K562 (cell line): ENCODE results near the gene FAM241B. TPM values are rescaled to one million over a fixed set of nuclear protein-coding genes. Genes with fewer than 3 reads are reported as not detected.

Experiments used
- ATAC-seq: fragments of 200-7000 bp; cut with Tn5 transposase; 3 replicates; pipeline ENCODE4 v1.9.1; 2020; ENCODE audit warnings: moderate library complexity
- BruUV-seq: library from RNA; stranded (reverse); fragments of 400-500 nt; replicated peaks from 2 replicates; lab custom pipeline; 2021; lab: Mats Ljungman, UMichigan
- CTCF ChIA-PET: fragments of 300-600 bp; formaldehyde crosslinking; extraction: SDS; loops from one replicate; lab custom pipeline; 2021; ENCODE audit warnings: low intra/inter-chr PET ratio; lab: Yijun Ruan, JAX
- POLR2A ChIA-PET: fragments of 300-600, 350-650 bp; sonication (Branson Sonifier 250); formaldehyde crosslinking; extraction: SDS; loops from one replicate; lab custom pipeline; 2021; ENCODE audit warnings: antibody characterized with exemption, inconsistent platforms; lab: Yijun Ruan, JAX
- DNase-seq, 4 experiments: peaks; one replicate each; pipeline versions ENCODE4 v3.0.0 to v3.0.0-alpha.2; 2011 to 2018; ENCODE audit warnings: low spot score in 3 of 4, mixed read lengths in 3 of 4; ENCODE audit errors: extremely low read depth in 1 of 4
- FAIRE-seq: peaks from 2 replicates; lab custom pipeline; 2011; peaks lifted over from hg19 to GRCh38; lab: Jason Lieb, UNC
- H2AFZ ChIP-seq: 2 replicates; pipeline ENCODE4 v1.6.0; 2011; ENCODE audit warnings: low read depth, low read length, control low read depth, inconsistent platforms
- H3K27ac ChIP-seq: fragments of 200-600 bp; 3 replicates; pipeline ENCODE4 v1.8.0; 2011; ENCODE audit warnings: low read depth, mild to moderate bottlenecking, control low read depth, inconsistent platforms, low read length, moderate library complexity, mixed read lengths; ENCODE audit errors: extremely low read depth
- H3K27me3 ChIP-seq, 2 experiments: fragments of 300-600 bp in 1 of 2; 2 replicates in 1 of 2; 3 replicates in 1 of 2; pipeline versions ENCODE4 v1.6.0 to v1.8.0; 2011; ENCODE audit warnings: inconsistent platforms in 2 of 2, low read length in 2 of 2, mild to moderate bottlenecking in 1 of 2, mixed read lengths in 1 of 2, moderate library complexity in 1 of 2; ENCODE audit not compliant: control insufficient read depth in 2 of 2, insufficient read depth in 2 of 2
- H3K36me3 ChIP-seq: fragments of 300-600 bp; 3 replicates; pipeline ENCODE4 v1.8.0; 2011; ENCODE audit warnings: mild to moderate bottlenecking, low read length, inconsistent platforms; ENCODE audit not compliant: control insufficient read depth, insufficient read depth
- H3K4me1 ChIP-seq, 2 experiments: fragments of 200-600 bp in 1 of 2; replicated peaks in 1 of 2; 2 replicates in 1 of 2; 3 replicates in 1 of 2; pipeline versions ENCODE4 v1.5.1 to v1.8.0; 2011; ENCODE audit warnings: inconsistent platforms in 2 of 2, low read length in 2 of 2, mild to moderate bottlenecking in 1 of 2, mixed read lengths in 1 of 2, moderate library complexity in 1 of 2; ENCODE audit not compliant: control insufficient read depth in 2 of 2, insufficient read depth in 2 of 2
- H3K4me2 ChIP-seq: 2 replicates; pipeline ENCODE4 v1.6.1; 2011; ENCODE audit warnings: low read length, control low read depth, inconsistent platforms, mixed read lengths; ENCODE audit not compliant: insufficient read depth
- H3K4me3 ChIP-seq: fragments of 200-600 bp; sonication (generic), shearing (Covaris generic); 2 replicates; pipeline ENCODE4 v1.5.1; 2016; ENCODE audit warnings: control low read depth, inconsistent platforms
- H3K79me2 ChIP-seq: fragments of 200-600 bp; 3 replicates; pipeline ENCODE4 v1.8.0; 2011; ENCODE audit warnings: low read length, inconsistent platforms; ENCODE audit not compliant: control insufficient read depth, insufficient read depth
- H3K9ac ChIP-seq, 2 experiments: 2 replicates each; pipeline versions ENCODE4 v1.6.0 to v1.6.1; 2011; ENCODE audit warnings: low read depth in 2 of 2, low read length in 2 of 2, control low read depth in 1 of 2, inconsistent platforms in 1 of 2, mild to moderate bottlenecking in 1 of 2, mixed read lengths in 1 of 2; ENCODE audit not compliant: insufficient read depth in 1 of 2
- H3K9me1 ChIP-seq: one replicate; pipeline ENCODE4 v1.6.0; 2011; ENCODE audit warnings: inconsistent platforms, mild to moderate bottlenecking, low read length, moderate library complexity; ENCODE audit not compliant: control insufficient read depth, insufficient read depth
- H3K9me3 ChIP-seq: replicated peaks from 2 replicates; pipeline ENCODE4 v1.5.1; 2011; ENCODE audit warnings: low read depth, low read length, inconsistent platforms; ENCODE audit not compliant: control insufficient read depth, insufficient read depth
- H4K20me1 ChIP-seq: replicated peaks from 2 replicates; pipeline ENCODE4 v1.6.1; 2011; ENCODE audit warnings: low read length, inconsistent platforms, mixed read lengths; ENCODE audit not compliant: control insufficient read depth, insufficient read depth
- CCNT2 ChIP-seq: IDR thresholded peaks from 2 replicates; pipeline ENCODE4 v1.6.1; 2011; ENCODE audit warnings: borderline replicate concordance, low read depth, mild to moderate bottlenecking, moderate library complexity, mixed read lengths, low read length; ENCODE audit not compliant: insufficient read length; ENCODE audit errors: extremely low read depth
- CREB3L1 ChIP-seq: fragments of 450-650 bp; IDR thresholded peaks from 2 replicates; pipeline ENCODE4 v1.6.1; 2014; ENCODE audit warnings: low read depth, mild to moderate bottlenecking, moderate library complexity, borderline replicate concordance
- KDM5B ChIP-seq: fragments of 200-600 bp; sonication (generic); IDR thresholded peaks from 2 replicates; pipeline ENCODE4 v1.6.1; 2012; ENCODE audit warnings: low read depth, mild to moderate bottlenecking, moderate library complexity, low read length, control low read depth, inconsistent platforms; ENCODE audit not compliant: insufficient replicate concordance
- POLR3A ChIP-seq: IDR thresholded peaks from 2 replicates; pipeline ENCODE4 v1.6.1; 2011; ENCODE audit warnings: borderline replicate concordance, mild to moderate bottlenecking, moderate library complexity; ENCODE audit not compliant: insufficient read length, insufficient read depth; ENCODE audit errors: extremely low read depth
- ZC3H8 ChIP-seq: fragments of 450-650 bp; IDR thresholded peaks from 2 replicates; pipeline ENCODE4 v1.6.1; 2017
- ZNF232 ChIP-seq: sonication (generic); formaldehyde crosslinking; IDR thresholded peaks from 2 replicates; pipeline ENCODE4 v1.8.0; 2022; ENCODE audit warnings: mild to moderate bottlenecking, missing genetic modification reagents
- ZNF75A ChIP-seq: fragments of 450-650 bp; formaldehyde crosslinking; IDR thresholded peaks from 2 replicates; pipeline ENCODE4 v1.4.0; 2020; ENCODE audit warnings: mild to moderate bottlenecking
- WGBS: fragments of 100-300 bp; shearing (Covaris generic); methylation state at CpG from one replicate; pipeline ENCODE4 v1.1.6; 2016; ENCODE audit warnings: low coverage, mixed read lengths; ENCODE audit not compliant: insufficient coverage; ENCODE audit errors: missing lambda C conversion rate; 5-methylcytosine and 5-hydroxymethylcytosine counted together
- in situ Hi-C: fragments of 300-500 bp; cut with MboI; formaldehyde crosslinking; loops from 4 replicates; pipeline ENCODE4 v1.15.0; 2018; ENCODE audit warnings: inconsistent platforms, mixed read lengths
- intact Hi-C: fragments of 100-400 bp; cut with micrococcal nuclease; formaldehyde crosslinking; loops from 2 replicates; pipeline ENCODE4 v1.14.2; 2022
- polyA plus RNA-seq, 8 experiments: library from polyadenylated mRNA; depleted of rRNA in 4 of 8; stranded (reverse) in 5 of 8; unstranded in 3 of 8; fragments of >200 nt; fragmentation: Nextera tagmentation in 2 of 8; fragmentation: Illumina TruSeq in 1 of 8; extraction: Ambion mirVana in 2 of 8; extraction: Trizol in 1 of 8; gene quantifications; 2 replicates each; pipeline versions ENCODE4 v1.2.1 to v1.2.3, GENCODE V29; 2011 to 2014; ENCODE audit warnings: inconsistent platforms in 1 of 8, missing spikeins in 1 of 8
- total RNA-seq, 7 experiments: library from RNA; depleted of rRNA in 6 of 7; stranded (reverse); fragments of >200 nt in 6 of 7; fragmentation: Illumina TruSeq in 2 of 7; extraction: Trizol in 2 of 7; gene quantifications; 2 replicates each; pipeline versions ENCODE4 v1.2.1 to v1.2.3, GENCODE V29; 2011 to 2021; ENCODE audit warnings: low replicate concordance in 1 of 7
- TF ChIP-seq, protein P1 (sequence below): sonication (generic); formaldehyde crosslinking; IDR thresholded peaks from 2 replicates; pipeline ENCODE4 v1.8.0; 2022; ENCODE audit warnings: mild to moderate bottlenecking, missing genetic modification reagents, borderline replicate concordance

FAM241B gene
- total and polyA plus RNA-seq, 9 of the 15 experiments (the other 6 are each of a cell fraction or from before 2014, with no cell fraction given) = 1.9 to 11.1 (median 3.0) TPM

DNA sequence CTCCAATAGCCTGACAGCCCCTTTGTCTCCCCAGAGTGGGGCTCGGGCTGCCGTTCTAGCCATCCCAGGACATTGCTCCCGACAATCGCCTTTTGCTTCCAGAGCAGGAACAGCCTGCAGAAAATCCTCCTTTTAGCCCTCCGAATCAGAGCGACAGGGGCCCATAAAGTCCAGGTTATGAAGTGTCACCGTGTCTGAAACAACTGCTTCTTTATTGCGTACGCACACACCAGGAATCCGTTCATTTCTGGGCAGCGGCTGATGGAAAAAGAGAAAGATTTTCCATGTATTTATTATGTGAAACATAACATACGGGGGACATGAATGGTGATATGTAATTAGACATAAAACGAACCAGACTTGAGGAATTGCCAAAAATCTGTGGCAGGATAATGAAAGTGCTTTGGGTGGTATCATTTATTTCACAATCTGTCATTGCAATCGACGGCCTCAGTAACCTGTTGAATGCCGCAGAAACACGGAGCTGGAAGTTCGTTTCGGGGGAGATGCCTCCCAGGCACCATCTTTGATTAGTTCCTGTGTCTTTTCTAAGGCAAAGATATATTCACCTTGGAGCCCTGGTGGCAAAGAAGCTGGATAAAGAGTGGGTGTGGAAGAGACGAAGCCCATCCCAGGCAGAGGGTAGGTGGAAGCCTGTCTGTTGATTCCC is 48.1 kb downstream of the FAM241B start:
- ATAC-seq (no peak), FAIRE-seq (no peak), DNase-seq (no peak)
- Histone ChIP-seq H2AFZ (no peak overlapping the region), H3K27ac (no peak overlapping the region), H3K79me2 (no peaks in the 10 kb centered on the region), H3K4me3 (no peak overlapping the region), H3K9me1 (no peaks in the 10 kb centered on the region), H3K4me2 (no peak overlapping the region), H3K9ac (no peak overlapping the region), H3K4me1 (no peaks in the 10 kb centered on the region), H3K36me3 (no peaks in the 10 kb centered on the region; the same call in 2 of the 3 replicates), H3K9me3 (no peaks in the 10 kb centered on the region), H3K27me3 (peaks cover 22 to 59% of the 10 kb centered on the region in 2 experiments), H4K20me1 (0 out of 2 replicates have a peak, but pooled peaks cover 5% of the 10 kb centered on the region)
- no TSS peak for BruUV-seq
- CTCF ChIA-PET = no interaction called here
- TF ChIP-seq POLR3A (no peak), KDM5B (no peak), CREB3L1 (no peak), ZC3H8 (no peak), ZNF232 (CRISPR knock-in tag) (no peak), CCNT2 (no peak), ZNF75A (CRISPR knock-in tag) (no peak)
- TF ChIP-seq, protein P1, sequence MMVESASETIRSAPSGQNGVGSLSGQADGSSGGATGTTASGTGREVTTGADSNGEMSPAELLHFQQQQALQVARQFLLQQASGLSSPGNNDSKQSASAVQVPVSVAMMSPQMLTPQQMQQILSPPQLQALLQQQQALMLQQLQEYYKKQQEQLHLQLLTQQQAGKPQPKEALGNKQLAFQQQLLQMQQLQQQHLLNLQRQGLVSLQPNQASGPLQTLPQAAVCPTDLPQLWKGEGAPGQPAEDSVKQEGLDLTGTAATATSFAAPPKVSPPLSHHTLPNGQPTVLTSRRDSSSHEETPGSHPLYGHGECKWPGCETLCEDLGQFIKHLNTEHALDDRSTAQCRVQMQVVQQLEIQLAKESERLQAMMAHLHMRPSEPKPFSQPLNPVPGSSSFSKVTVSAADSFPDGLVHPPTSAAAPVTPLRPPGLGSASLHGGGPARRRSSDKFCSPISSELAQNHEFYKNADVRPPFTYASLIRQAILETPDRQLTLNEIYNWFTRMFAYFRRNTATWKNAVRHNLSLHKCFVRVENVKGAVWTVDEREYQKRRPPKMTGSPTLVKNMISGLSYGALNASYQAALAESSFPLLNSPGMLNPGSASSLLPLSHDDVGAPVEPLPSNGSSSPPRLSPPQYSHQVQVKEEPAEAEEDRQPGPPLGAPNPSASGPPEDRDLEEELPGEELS (CRISPR knock-in tag) = no peak
- in situ Hi-C loops (no loop called here), intact Hi-C loops (no loop called here)
- WGBS = under 1% methylated on average over 20 of the region's 20 CpGs
- POLR2A ChIA-PET = no interaction called here
